ENCODE measurements around the gene ZNF75A.

DNA sequence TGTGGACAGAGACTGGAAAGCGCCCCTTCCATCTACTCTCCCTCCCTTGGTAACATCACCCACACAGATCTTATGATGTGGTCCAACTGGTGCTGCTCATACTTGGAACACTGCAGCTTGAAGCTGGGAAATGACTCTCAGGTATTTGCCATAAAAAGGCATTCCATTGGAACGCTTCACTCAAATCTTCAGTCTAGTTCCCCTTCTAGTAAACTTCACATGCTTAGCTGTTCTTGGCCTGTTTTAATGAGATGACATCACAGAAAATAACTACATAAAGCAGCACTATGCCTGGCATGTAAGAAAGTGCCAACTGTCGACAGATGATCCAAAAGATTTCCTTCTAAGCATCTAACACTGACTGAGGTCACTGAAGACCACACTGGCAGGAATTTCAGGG is 12.7 kb upstream of the ZNF75A start:
- TF ChIP-seq, protein P1, sequence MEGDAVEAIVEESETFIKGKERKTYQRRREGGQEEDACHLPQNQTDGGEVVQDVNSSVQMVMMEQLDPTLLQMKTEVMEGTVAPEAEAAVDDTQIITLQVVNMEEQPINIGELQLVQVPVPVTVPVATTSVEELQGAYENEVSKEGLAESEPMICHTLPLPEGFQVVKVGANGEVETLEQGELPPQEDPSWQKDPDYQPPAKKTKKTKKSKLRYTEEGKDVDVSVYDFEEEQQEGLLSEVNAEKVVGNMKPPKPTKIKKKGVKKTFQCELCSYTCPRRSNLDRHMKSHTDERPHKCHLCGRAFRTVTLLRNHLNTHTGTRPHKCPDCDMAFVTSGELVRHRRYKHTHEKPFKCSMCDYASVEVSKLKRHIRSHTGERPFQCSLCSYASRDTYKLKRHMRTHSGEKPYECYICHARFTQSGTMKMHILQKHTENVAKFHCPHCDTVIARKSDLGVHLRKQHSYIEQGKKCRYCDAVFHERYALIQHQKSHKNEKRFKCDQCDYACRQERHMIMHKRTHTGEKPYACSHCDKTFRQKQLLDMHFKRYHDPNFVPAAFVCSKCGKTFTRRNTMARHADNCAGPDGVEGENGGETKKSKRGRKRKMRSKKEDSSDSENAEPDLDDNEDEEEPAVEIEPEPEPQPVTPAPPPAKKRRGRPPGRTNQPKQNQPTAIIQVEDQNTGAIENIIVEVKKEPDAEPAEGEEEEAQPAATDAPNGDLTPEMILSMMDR (IDR thresholded peaks at IDR 0.05), result no peak
- no peak for TF ChIP-seq POLR2A (IDR thresholded peaks at IDR 0.05)
